GM12891 (cell line): ENCODE results near the gene DMD.
A peak's percentile ranks its signal among the peaks of the same experiment; 100 is the strongest.

Experiments
- DNase-seq: peaks from one replicate; pipeline ENCODE4 v3.0.0; 2011; ENCODE audit warnings: low spot score; ENCODE audit not compliant: insufficient read length
- FAIRE-seq: peaks from 2 replicates; lab custom pipeline; 2011; peaks lifted over from hg19 to GRCh38; lab: Jason Lieb, UNC
- PAX5 ChIP-seq: IDR thresholded peaks from 2 replicates; pipeline ENCODE4 v1.6.1; 2011; ENCODE audit warnings: low read length, moderate library complexity, mild to moderate bottlenecking; ENCODE audit not compliant: insufficient read depth, severe bottlenecking
- POLR2A ChIP-seq: IDR thresholded peaks from 2 replicates; pipeline ENCODE4 v1.6.1; 2011; ENCODE audit warnings: low read depth, low read length, control low read depth
- POLR2AphosphoS5 ChIP-seq: IDR thresholded peaks from 2 replicates; pipeline ENCODE4 v1.6.1; 2011; ENCODE audit warnings: low read depth, low read length, control low read depth
- POU2F2 ChIP-seq: IDR thresholded peaks from 2 replicates; pipeline ENCODE4 v1.6.1; 2011; ENCODE audit warnings: low read depth, mild to moderate bottlenecking, control low read depth, low read length, moderate library complexity
- SPI1 ChIP-seq: IDR thresholded peaks from 2 replicates; pipeline ENCODE4 v1.6.1; 2011; ENCODE audit warnings: low read depth, low read length, control low read depth
- TAF1 ChIP-seq: IDR thresholded peaks from 2 replicates; pipeline ENCODE4 v1.6.1; 2011; ENCODE audit warnings: low read depth, low read length, control low read depth

The DMD gene

DNA sequence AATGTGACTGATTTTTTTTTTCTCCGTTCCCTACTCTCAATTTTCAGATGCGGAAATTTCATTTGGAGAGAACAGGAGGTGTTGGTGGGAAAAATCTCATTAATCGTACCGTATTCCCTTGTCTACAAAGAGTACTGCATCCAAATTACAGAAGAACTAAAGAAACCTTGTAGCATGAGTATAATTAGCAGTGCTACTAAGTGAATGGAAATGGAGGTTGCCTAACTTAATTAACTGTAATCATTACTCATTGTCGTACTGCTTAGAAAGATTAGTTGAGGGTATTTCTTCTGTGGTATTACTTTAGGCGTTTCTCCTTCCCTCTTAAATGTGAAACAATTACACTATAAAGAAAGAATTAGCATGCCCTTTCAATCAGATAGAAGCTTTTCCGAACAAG is 81.7 kb downstream of the DMD start:
- FAIRE-seq, result no peak
- TF ChIP-seq POLR2A (no peak), SPI1 (no peak), POLR2AphosphoS5 (no peak), TAF1 (no peak)
- DNase-seq, result no peak

GRCh38 chrX:33128048-33128805 is 83.1 kb downstream of the DMD start:
- DNase-seq (no peak), FAIRE-seq (no peak)
- TF ChIP-seq TAF1 (no peak), POLR2AphosphoS5 (no peak), POU2F2 (no peak), POLR2A (no peak), PAX5 (no peak), SPI1 (no peak)

GRCh38 chrX:33126469-33126868 is 84.9 kb downstream of the DMD start:
- FAIRE-seq (no peak), DNase-seq (no peak)
- no peak for TF ChIP-seq SPI1
- TF ChIP-seq POLR2AphosphoS5, result no peak
- no peak for TF ChIP-seq PAX5
- TF ChIP-seq POLR2A, result no peak
- no peak for TF ChIP-seq TAF1
- no peak for TF ChIP-seq POU2F2

DNA sequence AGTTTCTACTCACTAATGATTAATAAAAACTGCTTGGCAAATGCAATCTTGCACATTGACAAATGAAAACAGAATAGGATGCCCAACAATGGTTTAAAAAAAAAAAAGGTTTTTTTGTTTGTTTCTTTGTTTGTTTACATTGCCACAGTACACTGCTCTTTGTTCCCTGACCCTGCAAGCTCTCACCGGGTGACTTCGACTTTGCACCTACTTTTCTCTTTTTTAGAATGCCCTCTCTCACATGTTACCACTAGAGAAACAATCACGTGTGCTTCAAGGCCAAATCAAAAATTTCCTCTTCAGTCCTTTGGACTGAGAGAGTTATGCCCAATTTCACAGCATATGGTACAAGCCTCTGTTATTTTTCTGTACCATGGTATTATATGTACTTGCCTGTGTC is 101.5 kb downstream of the DMD start:
- DNase-seq, result no peak
- FAIRE-seq, result no peak
- TF ChIP-seq PAX5 (no peak), POU2F2 (no peak), TAF1 (no peak), POLR2AphosphoS5 (no peak), SPI1 (no peak), POLR2A (no peak)

- TF ChIP-seq POLR2A (no peak), POU2F2 (no peak), SPI1 (no peak), TAF1 (no peak), POLR2AphosphoS5 (no peak), PAX5 (no peak)
- DNase-seq, result no peak
- peak; percentile 16 for FAIRE-seq
Observed at GRCh38 chrX:33106737-33107136, 104.6 kb downstream of the DMD start.

DNA sequence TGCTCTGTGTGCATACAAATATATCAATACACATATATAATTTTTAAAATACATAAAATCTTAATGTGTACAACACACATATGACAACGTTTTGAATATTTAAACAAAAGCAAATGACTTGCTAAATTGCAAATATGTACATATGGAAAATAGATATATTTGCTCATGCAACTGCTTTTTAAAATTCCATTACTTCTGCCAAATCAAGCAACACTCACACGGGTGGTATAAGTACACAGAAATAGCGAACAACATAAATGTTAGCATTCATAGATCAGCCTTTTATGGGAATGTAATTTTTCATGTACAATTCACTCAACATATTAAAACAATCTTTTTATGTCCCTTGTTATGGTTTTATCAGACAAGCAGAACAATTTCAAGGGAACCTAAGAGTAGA is 116.3 kb downstream of the DMD start:
- TF ChIP-seq TAF1, result no peak
- no peak for TF ChIP-seq PAX5
- TF ChIP-seq POLR2A, result no peak
- TF ChIP-seq POLR2AphosphoS5, result no peak
- no peak for TF ChIP-seq POU2F2
- no peak for TF ChIP-seq SPI1
- DNase-seq, result no peak
- no peak for FAIRE-seq

DNA sequence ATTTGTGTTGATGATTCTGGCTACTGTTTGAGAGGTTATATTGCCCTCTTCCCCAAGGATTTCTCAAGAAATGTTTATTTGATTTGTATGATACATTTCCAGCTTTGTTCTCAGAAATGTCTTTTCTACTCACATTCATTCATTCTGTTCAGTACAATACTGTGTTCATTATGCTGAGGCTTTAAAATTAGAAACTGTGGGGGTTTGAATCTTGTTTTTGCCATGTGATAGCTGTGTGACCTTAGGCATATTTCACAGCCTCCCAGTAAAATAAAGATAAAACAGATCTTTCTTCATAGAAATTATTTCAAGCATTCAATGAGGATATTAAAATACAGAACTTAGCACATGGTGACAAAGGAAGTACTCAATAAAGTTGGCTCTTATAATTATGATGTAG is 123.9 kb downstream of the DMD start:
- no peak for DNase-seq
- TF ChIP-seq POU2F2 (no peak), POLR2A (no peak), PAX5 (no peak), SPI1 (no peak), POLR2AphosphoS5 (no peak), TAF1 (no peak)
- no peak for FAIRE-seq

DNA sequence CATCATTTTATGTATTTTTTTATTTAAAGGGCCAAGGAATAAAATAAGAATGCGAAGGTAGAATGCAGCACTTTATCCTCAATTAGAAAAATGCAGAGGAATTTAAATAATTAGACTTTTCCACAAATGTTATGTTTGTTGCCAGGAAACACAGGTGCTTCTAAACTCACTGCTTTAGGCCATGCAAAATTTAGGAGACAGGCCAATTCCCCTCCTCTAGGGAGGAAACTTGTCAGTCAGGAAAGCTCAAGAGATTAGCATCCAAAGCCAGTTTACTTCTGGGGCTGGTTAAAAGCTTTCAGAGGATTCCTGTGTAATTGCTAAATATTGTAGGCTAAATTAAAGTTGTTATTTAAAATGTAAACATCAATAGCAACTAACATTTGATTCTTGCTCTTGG is 124.5 kb downstream of the DMD start:
- FAIRE-seq, result no peak
- DNase-seq, result no peak
- TF ChIP-seq POU2F2 (no peak), POLR2A (no peak), POLR2AphosphoS5 (no peak), PAX5 (no peak), SPI1 (no peak), TAF1 (no peak)

GRCh38 chrX:33082371-33082770 is 129.0 kb downstream of the DMD start:
- DNase-seq (no peak), FAIRE-seq (no peak)
- TF ChIP-seq PAX5 (no peak), SPI1 (no peak), POU2F2 (no peak), POLR2AphosphoS5 (no peak), POLR2A (no peak), TAF1 (no peak)
